ENCODE results near the gene TMUB2.

The TMUB2 gene

GRCh38 chr17:44188576-44189403 lies 2.0 kb downstream of the TMUB2 start:
- no peak for TF ChIP-seq CTCF (IDR thresholded peaks at IDR 0.05; ENCODE audit: low read depth, low read length)
- no peak for TF ChIP-seq EZH2phosphoT487 (IDR thresholded peaks at IDR 0.05; ENCODE audit: low read depth)
- Histone ChIP-seq H3K79me2 (ENCODE audit: low read length) (peaks cover 39% of the 10 kb centered on the region), H3K36me3 (replicated peaks; ENCODE audit: low read depth, low read length) (peaks cover 5% of the 10 kb centered on the region), H3K4me2 (ENCODE audit: low read length) (no peak overlapping the region), H3K27me3 (ENCODE audit: low read depth, low read length) (no peaks in the 10 kb centered on the region), H3K9me3 (ENCODE audit: insufficient read depth, low read length) (no peaks in the 10 kb centered on the region), H3K4me1 (ENCODE audit: low read length) (peaks cover 17% of the 10 kb centered on the region), H3K9ac (ENCODE audit: low read length) (no peak overlapping the region), H4K20me1 (ENCODE audit: insufficient read depth, low read length) (no peaks in the 10 kb centered on the region; the same call in 1 of the 2 replicates), H3K27ac (ENCODE audit: low read length) (no peak overlapping the region), H3K4me3 (ENCODE audit: low read length) (no peak overlapping the region), H2AFZ (ENCODE audit: low read depth, low read length) (no peak overlapping the region)

GRCh38 chr17:44190481-44190880 lies 3.7 kb downstream of the TMUB2 start:
- peaks cover 22% of the 10 kb centered on the region for H3K79me2 ChIP-seq (ENCODE audit: low read length)
- H3K27me3 ChIP-seq (ENCODE audit: low read depth, low read length): no peaks in the 10 kb centered on the region
- H3K9ac ChIP-seq (ENCODE audit: low read length): no peak overlapping the region
- H3K4me3 ChIP-seq (ENCODE audit: low read length): no peak overlapping the region
- peaks cover 22% of the 10 kb centered on the region for H3K36me3 ChIP-seq (replicated peaks; ENCODE audit: low read depth, low read length)
- H2AFZ ChIP-seq (ENCODE audit: low read depth, low read length): no peak overlapping the region
- no peaks in the 10 kb centered on the region; the same call in 1 of the 2 replicates for H4K20me1 ChIP-seq (ENCODE audit: insufficient read depth, low read length)
- no peaks in the 10 kb centered on the region for H3K9me3 ChIP-seq (ENCODE audit: insufficient read depth, low read length)
- TF ChIP-seq CTCF (IDR thresholded peaks at IDR 0.05; ENCODE audit: low read depth, low read length): no peak
- peaks cover 11% of the 10 kb centered on the region for H3K4me1 ChIP-seq (ENCODE audit: low read length)
- no peak overlapping the region for H3K4me2 ChIP-seq (ENCODE audit: low read length)
- H3K27ac ChIP-seq (ENCODE audit: low read length): no peak overlapping the region

GRCh38 chr17:44191369-44191768 lies 4.6 kb downstream of the TMUB2 start:
- H3K4me1 ChIP-seq (ENCODE audit: low read length): peaks cover 8% of the 10 kb centered on the region

More at GRCh38 chr17:44191369-44191768, 4.6 kb downstream of the TMUB2 start:
- no peaks in the 10 kb centered on the region for H3K27me3 ChIP-seq (ENCODE audit: low read depth, low read length)
- no peak overlapping the region for H3K27ac ChIP-seq (ENCODE audit: low read length)
- peaks cover 13% of the 10 kb centered on the region for H3K79me2 ChIP-seq (ENCODE audit: low read length)
- H3K4me3 ChIP-seq (ENCODE audit: low read length): no peak overlapping the region
- H3K36me3 ChIP-seq (replicated peaks; ENCODE audit: low read depth, low read length): peaks cover 23% of the 10 kb centered on the region
- no peaks in the 10 kb centered on the region for H4K20me1 ChIP-seq (ENCODE audit: insufficient read depth, low read length)
- H3K9me3 ChIP-seq (ENCODE audit: insufficient read depth, low read length): no peaks in the 10 kb centered on the region
- no peak overlapping the region for H2AFZ ChIP-seq (ENCODE audit: low read depth, low read length)
- no peak overlapping the region for H3K4me2 ChIP-seq (ENCODE audit: low read length)
- H3K9ac ChIP-seq (ENCODE audit: low read length): no peak overlapping the region
- TF ChIP-seq CTCF (IDR thresholded peaks at IDR 0.05; ENCODE audit: low read depth, low read length): no peak
- no peak for TF ChIP-seq EZH2phosphoT487 (IDR thresholded peaks at IDR 0.05; ENCODE audit: low read depth)
